GM19193 (cell line): ENCODE measurements around the gene RAB35.

Experiments
- POLR2A ChIP-seq: IDR thresholded peaks from 4 replicates; pipeline ENCODE4 v1.6.1; 2011; ENCODE audit not compliant: insufficient read depth, insufficient read length; ENCODE audit errors: extremely low read depth

The RAB35 gene

DNA sequence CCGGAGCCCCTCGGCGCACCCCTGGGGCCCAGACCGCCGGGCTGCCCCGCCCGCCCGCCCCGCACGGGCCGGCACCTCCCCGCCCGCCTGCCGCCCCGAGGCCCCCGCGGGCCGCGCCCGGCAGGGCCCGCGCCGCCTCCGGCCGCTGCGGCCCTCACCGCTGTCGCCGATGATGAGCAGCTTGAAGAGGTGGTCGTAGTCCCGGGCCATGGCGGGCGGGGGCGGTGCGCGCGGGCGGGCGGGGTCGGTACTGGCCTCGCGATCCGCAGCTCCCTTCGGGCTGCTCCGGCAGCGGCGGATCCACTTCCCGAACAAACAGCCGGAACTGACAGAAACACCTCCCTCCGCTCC, at the start of gene RAB35:
Gene RAB35 (minus strand): TSS at position 313 of the 351 bp plus-strand sequence. CDS start 103 bp downstream, at position 210.
- no peak for TF ChIP-seq POLR2A

GRCh38 chr12:120164293-120164692, 47.7 kb upstream of the RAB35 start:
- TF ChIP-seq POLR2A: no peak

DNA sequence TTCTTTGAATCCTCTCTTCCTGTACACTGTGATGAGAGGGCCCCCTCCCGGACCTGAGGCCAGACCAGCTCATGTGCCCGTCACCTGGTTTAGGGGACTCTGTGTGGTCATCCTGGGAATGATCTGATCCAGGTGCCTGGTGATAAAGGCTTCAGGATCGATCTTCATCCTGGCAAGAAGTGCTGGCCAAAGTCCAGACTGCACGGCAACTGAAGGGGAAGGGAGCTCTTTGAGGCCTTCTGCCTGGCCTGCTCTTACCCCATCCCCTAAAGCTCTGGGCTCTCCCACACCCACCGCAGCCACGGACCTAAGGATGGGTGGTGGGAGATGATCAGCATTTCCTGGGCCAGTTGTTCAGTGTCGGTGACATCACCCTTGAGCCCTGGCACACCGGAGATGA, 46.2 kb upstream of the RAB35 start:
- TF ChIP-seq POLR2A: no peak

DNA sequence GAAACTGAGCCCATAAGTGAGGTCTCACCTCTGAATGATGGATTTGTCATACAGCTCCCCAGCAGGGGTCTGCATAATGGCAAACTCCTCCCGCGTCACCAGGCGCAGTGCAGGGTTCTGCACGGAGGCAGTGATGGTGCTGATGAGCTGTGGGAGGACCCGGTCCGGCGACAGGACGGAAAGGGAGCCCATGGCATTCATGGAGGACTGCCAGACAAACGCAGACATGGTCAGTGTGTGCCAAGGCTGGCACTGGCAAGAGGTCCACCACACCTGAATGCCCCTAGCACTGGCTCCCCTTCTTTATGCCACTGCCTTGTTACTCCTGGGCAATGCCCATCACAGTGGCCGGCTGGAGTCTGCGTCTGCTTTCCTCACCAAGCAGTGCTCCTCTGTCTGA, 45.3 kb upstream of the RAB35 start:
- TF ChIP-seq POLR2A: no peak

DNA sequence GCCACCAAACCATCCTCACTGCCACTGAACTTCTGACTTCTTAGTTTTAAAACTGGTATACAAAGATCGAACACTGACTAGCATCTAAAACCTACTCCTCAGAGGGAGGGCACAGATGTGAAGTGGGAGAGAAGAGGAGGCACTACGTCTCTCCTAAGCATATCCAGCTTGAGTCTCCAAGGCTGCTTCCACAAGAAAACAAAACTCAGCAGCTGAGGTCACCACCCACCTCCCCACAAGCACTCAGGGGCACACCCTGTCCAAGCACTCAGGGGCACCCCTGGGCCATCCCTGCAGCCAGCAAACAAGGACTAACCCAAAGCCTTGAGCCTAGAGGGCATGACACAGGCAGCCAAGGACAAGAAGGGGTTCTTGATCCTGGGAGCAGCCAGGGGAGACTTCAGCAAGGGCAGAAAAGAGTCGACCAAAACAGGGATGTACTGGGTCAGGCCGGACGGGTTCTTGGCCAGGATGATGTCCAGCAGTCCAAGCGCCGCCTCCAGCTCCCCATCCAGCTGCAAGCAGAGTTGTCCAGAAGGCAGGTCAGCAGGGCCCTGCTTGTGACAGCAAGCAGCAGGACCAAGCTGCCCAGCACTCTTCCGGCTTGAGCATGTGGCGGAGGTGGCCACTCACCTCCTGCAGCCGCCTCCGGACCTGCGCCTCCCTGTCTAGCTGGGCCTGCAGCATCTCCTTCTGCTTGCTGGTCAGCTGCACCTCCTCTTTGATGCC, 43.1 kb upstream of the RAB35 start:
- no peak for TF ChIP-seq POLR2A

DNA sequence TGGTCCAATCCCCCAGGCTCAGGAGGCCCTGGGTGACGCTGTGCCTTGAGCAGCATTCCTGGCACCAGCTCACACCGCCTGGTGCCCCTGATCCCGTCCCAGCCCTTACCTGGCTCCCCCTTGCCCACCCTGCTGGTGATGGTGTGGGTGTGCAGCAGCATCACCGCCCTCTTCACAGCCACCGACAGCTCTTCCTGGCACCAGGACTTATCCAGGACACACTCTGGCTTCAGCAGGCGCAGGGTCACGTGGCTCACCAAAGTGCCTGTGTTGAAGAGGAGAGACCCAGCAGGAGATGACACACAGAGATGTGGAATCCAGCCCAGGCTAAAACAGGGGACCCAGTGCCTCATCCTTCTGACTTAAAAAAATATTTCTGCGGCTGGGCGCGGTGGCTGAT, 41.8 kb upstream of the RAB35 start:
- TF ChIP-seq POLR2A: no peak

DNA sequence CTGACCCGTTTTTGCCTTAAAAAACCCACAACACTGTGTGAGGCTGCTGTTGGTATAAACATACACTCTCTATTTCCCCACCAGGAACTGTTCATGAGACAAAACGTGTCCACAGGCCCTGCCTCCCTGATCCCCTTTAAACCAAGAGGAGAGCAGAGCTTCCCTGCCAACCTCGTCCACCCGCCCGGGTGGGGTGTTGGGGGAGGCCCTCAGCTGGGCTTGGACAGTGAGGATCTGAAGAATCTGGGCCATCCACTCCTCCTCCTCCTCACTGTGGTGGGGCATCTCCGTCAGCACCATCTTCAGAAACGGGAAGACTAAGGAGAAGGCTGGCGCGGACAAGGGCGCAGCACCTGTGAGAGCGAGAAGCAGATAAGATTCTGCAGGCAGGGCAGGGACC, 41.1 kb upstream of the RAB35 start:
- no peak for TF ChIP-seq POLR2A

GRCh38 chr12:120156315-120157259, 40.0 kb upstream of the RAB35 start:
- peak; percentile 35 for TF ChIP-seq POLR2A

DNA sequence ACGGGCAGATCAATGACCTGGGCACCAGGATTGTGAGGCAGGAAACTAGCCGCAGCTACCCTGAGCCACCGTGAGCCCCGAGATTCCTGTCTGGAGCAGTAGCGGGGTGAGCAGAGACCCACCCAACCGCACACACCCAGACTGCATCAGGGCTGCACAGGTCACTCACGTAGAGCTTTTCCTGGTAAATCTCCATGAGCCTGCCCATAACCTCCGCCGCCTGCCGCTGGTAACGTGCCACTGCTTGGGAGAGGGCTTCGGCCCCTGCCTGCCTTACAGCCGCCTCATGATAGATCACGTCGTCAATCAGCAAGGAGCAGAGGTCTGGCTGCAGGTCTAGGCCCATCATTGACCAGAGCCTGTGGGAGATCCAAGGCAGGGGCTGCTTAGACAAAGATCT, 38.5 kb upstream of the RAB35 start:
- no peak for TF ChIP-seq POLR2A

GRCh38 chr12:120150919-120151525, 34.5 kb upstream of the RAB35 start:
- no peak for TF ChIP-seq POLR2A

- TF ChIP-seq POLR2A: no peak
Measured at GRCh38 chr12:120148011-120148410, 31.5 kb upstream of the RAB35 start.

DNA sequence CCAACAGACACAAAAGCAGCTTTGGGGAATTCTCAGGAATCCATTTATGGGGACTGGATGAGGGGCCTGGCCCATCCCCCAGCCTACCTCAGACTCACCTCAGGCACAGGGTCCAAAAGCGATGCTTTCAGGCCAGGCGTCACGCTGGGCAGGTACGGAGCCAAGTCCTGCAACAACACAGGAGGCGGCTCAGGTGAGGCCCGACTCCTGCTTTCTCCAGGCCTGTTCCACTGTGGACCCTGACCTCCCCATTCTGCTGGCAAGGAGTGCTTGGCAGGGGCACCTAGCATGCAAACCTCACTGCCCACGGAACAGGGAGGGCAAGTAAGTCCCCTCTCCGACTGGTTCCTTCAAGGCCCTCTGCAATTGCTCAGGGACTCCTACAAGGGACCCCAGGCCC, 28.6 kb upstream of the RAB35 start:
- TF ChIP-seq POLR2A: no peak

DNA sequence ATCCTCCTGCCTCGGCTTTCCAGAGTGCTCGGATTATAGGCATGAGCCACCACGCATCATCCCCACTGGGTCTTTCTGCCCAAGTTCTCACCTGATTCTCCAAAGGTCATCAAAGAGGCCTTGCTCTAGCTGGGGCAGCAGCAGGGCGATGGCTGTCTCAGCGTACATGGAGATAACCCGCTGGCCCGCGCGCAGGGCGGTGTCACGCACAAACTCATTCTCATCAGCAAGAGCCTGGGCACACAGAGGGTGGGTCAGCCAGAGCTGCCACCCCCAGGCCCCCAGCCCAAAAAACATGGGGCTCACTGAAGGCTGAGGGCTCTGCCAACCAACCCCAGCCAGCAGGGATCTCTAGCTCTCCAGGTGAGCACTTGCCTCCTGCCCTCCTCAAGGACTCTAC, 27.7 kb upstream of the RAB35 start:
- TF ChIP-seq POLR2A: no peak

DNA sequence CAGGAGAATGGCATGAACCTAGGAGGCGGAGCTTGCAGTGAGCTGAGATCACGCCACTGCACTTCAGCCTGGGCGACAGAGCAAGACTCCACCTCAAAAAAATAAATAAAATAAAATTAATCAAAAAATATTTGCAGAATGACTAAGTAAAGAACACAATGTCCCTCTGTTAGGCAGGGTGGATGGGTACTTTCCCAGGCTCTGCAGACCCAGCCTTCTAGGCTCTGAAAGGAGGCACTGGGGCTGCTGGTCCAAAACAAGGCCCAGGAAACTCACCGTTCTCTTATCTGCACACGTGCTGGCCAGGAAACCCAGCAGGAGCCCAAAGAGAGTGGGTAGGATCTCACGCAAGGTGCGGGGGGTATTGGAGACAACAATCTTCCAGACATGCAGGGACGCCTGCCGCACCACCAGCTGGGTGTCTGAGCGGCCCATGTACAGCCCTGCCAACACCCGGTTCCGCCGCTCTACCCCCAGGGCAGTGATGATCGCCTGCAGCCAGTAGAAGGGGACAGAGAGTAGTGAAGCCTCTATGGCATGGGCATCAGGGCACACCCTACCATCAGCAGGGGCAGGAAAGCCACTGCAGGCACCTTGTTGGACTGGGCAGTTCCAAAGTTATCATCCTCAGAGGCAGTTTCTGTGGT, 25.8 kb upstream of the RAB35 start:
- no peak for TF ChIP-seq POLR2A

GRCh38 chr12:120141336-120141735, 24.8 kb upstream of the RAB35 start:
- no peak for TF ChIP-seq POLR2A
